GM19238 (cell line): ENCODE measurements around the gene FPR2.
"Not testable (repeated sequence)": the region's sequence is repeated elsewhere in the genome, so short reads cannot be mapped to it uniquely, and the experiment has no call there.

Source experiments
- DNase-seq: peaks from one replicate; pipeline ENCODE4 v3.0.0; 2011; ENCODE audit warnings: low spot score; ENCODE audit not compliant: insufficient read length

FPR2 gene

GRCh38 chr19:51760697-51761356 lies at the start of gene FPR2:
FPR2 (plus strand) TSS chr19:51761180; CDS start chr19:51768659, 7,479 bp downstream.
- no peak for DNase-seq

- DNase-seq = no peak
Measured at GRCh38 chr19:51711702-51712101, 49.3 kb upstream of the FPR2 start.

- DNase-seq = no peak
Measured at GRCh38 chr19:51712461-51713081, 48.4 kb upstream of the FPR2 start.

- DNase-seq = no peak
Measured at GRCh38 chr19:51713319-51714285, 47.4 kb upstream of the FPR2 start.

GRCh38 chr19:51714848-51715247 lies 46.1 kb upstream of the FPR2 start:
- DNase-seq = no peak

- no peak for DNase-seq
Measured at GRCh38 chr19:51715850-51716249, 45.1 kb upstream of the FPR2 start.

GRCh38 chr19:51716925-51717324 lies 44.1 kb upstream of the FPR2 start:
- DNase-seq = no peak

GRCh38 chr19:51719251-51719988 lies 41.6 kb upstream of the FPR2 start:
- no peak for DNase-seq

GRCh38 chr19:51721905-51722304 lies 39.1 kb upstream of the FPR2 start:
- no peak for DNase-seq

GRCh38 chr19:51722492-51722891 lies 38.5 kb upstream of the FPR2 start:
- no peak for DNase-seq

- DNase-seq = no peak
Measured at GRCh38 chr19:51724543-51724942, 36.4 kb upstream of the FPR2 start.

- no peak for DNase-seq
Measured at GRCh38 chr19:51726049-51726448, 34.9 kb upstream of the FPR2 start.

- no peak for DNase-seq
Measured at GRCh38 chr19:51727349-51727880, 33.6 kb upstream of the FPR2 start.

- no peak for DNase-seq
Measured at GRCh38 chr19:51729781-51730180, 31.2 kb upstream of the FPR2 start.

- no peak for DNase-seq
Measured at GRCh38 chr19:51733742-51734522, 27.0 kb upstream of the FPR2 start.

GRCh38 chr19:51735759-51736449 lies 25.1 kb upstream of the FPR2 start:
- no peak for DNase-seq

- no peak for DNase-seq
Measured at GRCh38 chr19:51737389-51737788, 23.6 kb upstream of the FPR2 start.

- no peak for DNase-seq
Measured at GRCh38 chr19:51737924-51738323, 23.1 kb upstream of the FPR2 start.

GRCh38 chr19:51738523-51738922 lies 22.5 kb upstream of the FPR2 start:
- DNase-seq = not testable (repeated sequence)
